Neural progenitor cell (in vitro differentiated cells): ENCODE results near the gene SPON1.
A peak's percentile ranks its signal among the peaks of the same experiment; 100 is the strongest.

Experiments used
- EZH2 ChIP-seq: fragments of 200-600 bp; sonication (generic); IDR thresholded peaks from 2 replicates; pipeline ENCODE4 v1.6.1; 2017; ENCODE audit warnings: antibody characterized with exemption, mild to moderate bottlenecking, moderate library complexity
- TF ChIP-seq, protein P1 (sequence below): fragments of 200-600 bp; sonication (generic); IDR thresholded peaks from 2 replicates; pipeline ENCODE4 v1.5.1; 2017; ENCODE audit warnings: antibody characterized with exemption, mild to moderate bottlenecking

GRCh38 chr11:13963169-13963948 lies 836 bp downstream of the SPON1 start:
- TF ChIP-seq, protein P1, sequence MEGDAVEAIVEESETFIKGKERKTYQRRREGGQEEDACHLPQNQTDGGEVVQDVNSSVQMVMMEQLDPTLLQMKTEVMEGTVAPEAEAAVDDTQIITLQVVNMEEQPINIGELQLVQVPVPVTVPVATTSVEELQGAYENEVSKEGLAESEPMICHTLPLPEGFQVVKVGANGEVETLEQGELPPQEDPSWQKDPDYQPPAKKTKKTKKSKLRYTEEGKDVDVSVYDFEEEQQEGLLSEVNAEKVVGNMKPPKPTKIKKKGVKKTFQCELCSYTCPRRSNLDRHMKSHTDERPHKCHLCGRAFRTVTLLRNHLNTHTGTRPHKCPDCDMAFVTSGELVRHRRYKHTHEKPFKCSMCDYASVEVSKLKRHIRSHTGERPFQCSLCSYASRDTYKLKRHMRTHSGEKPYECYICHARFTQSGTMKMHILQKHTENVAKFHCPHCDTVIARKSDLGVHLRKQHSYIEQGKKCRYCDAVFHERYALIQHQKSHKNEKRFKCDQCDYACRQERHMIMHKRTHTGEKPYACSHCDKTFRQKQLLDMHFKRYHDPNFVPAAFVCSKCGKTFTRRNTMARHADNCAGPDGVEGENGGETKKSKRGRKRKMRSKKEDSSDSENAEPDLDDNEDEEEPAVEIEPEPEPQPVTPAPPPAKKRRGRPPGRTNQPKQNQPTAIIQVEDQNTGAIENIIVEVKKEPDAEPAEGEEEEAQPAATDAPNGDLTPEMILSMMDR, result peak; percentile 30
- no peak for TF ChIP-seq EZH2
